ENCODE results near the gene CD4.

GRCh38 chr12:6773590-6774351, 15.6 kb upstream of the CD4 start:
- TF ChIP-seq, protein P1, sequence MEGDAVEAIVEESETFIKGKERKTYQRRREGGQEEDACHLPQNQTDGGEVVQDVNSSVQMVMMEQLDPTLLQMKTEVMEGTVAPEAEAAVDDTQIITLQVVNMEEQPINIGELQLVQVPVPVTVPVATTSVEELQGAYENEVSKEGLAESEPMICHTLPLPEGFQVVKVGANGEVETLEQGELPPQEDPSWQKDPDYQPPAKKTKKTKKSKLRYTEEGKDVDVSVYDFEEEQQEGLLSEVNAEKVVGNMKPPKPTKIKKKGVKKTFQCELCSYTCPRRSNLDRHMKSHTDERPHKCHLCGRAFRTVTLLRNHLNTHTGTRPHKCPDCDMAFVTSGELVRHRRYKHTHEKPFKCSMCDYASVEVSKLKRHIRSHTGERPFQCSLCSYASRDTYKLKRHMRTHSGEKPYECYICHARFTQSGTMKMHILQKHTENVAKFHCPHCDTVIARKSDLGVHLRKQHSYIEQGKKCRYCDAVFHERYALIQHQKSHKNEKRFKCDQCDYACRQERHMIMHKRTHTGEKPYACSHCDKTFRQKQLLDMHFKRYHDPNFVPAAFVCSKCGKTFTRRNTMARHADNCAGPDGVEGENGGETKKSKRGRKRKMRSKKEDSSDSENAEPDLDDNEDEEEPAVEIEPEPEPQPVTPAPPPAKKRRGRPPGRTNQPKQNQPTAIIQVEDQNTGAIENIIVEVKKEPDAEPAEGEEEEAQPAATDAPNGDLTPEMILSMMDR (conservative IDR thresholded peaks at IDR 0.05; ENCODE audit: low read depth, low read length), result no peak
- TF ChIP-seq, protein P2, sequence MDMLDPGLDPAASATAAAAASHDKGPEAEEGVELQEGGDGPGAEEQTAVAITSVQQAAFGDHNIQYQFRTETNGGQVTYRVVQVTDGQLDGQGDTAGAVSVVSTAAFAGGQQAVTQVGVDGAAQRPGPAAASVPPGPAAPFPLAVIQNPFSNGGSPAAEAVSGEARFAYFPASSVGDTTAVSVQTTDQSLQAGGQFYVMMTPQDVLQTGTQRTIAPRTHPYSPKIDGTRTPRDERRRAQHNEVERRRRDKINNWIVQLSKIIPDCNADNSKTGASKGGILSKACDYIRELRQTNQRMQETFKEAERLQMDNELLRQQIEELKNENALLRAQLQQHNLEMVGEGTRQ (IDR thresholded peaks at IDR 0.05; ENCODE audit: low read depth, low read length), result no peak
